ENCODE measurements around the gene PDPR. TPM values are rescaled to one million over a fixed set of nuclear protein-coding genes. Genes with fewer than 3 reads are reported as not detected.
"Not testable (repeated sequence)": the region's sequence is repeated elsewhere in the genome, so short reads cannot be mapped to it uniquely, and the experiment has no call there.

Gene PDPR
- total and polyA plus RNA-seq, 2 experiments from 2014 or later = 8.3 to 38.2 TPM

DNA sequence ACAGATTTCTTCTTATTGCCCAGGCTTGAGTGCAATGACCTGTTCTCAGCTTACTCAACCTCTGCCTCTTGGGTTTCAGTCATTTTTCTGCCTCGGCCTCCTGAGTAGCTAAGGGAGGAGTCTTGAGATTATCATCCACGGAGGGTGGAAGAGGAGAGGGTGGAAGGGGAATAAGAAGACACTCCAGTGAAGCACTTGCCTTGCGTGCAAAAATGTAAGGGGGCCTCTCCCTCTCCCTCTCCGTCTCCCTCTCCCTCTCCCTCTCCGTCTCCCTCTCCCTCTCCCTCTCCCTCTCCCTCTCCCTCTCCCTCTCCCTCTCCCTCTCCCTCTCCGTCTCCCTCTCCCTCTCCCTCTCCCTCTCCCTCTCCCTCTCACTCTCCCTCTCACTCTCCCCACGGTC is 89.4 kb downstream of the PDPR start:
- H3K9me2 ChIP-seq (ENCODE audit: insufficient read depth); H3K27ac ChIP-seq (ENCODE audit: low read depth); H3K36me3 ChIP-seq (ENCODE audit: insufficient read depth); H3K4me3 Mint-ChIP-seq; H3K9me3 Mint-ChIP-seq; H2AFZ ChIP-seq; H3K4me2 ChIP-seq; ATAC-seq; DNase-seq (ENCODE audit: low spot score); H3K27me3 ChIP-seq (ENCODE audit: insufficient read depth); H3K4me3 ChIP-seq; H3F3A ChIP-seq (replicated peaks; ENCODE audit: low read depth); H3K27me3 Mint-ChIP-seq (ENCODE audit: insufficient read depth, low read depth, poor library complexity); H3K27ac Mint-ChIP-seq; H4K20me1 ChIP-seq (replicated peaks; ENCODE audit: insufficient read depth); H3K4me1 Mint-ChIP-seq; H3K4me1 ChIP-seq (ENCODE audit: insufficient read depth); H3K79me2 ChIP-seq (replicated peaks; ENCODE audit: insufficient read depth): not testable (repeated sequence)
- peaks cover 27% of the 10 kb centered on the region for H3K36me3 Mint-ChIP-seq (ENCODE audit: low read depth)

- not testable (repeated sequence) for H3K9me3 Mint-ChIP-seq; H3K27ac Mint-ChIP-seq; H3K27ac ChIP-seq (ENCODE audit: low read depth); H2AFZ ChIP-seq; H3F3A ChIP-seq (replicated peaks; ENCODE audit: low read depth); H3K27me3 ChIP-seq (ENCODE audit: insufficient read depth); ATAC-seq; H4K20me1 ChIP-seq (replicated peaks; ENCODE audit: insufficient read depth); H3K4me3 ChIP-seq; H3K4me1 Mint-ChIP-seq; DNase-seq (ENCODE audit: low spot score); H3K27me3 Mint-ChIP-seq (ENCODE audit: insufficient read depth, low read depth, poor library complexity); H3K4me3 Mint-ChIP-seq; H3K36me3 ChIP-seq (ENCODE audit: insufficient read depth); H3K9me2 ChIP-seq (ENCODE audit: insufficient read depth); H3K79me2 ChIP-seq (replicated peaks; ENCODE audit: insufficient read depth); H3K4me2 ChIP-seq; H3K4me1 ChIP-seq (ENCODE audit: insufficient read depth)
- peaks cover 27% of the 10 kb centered on the region for H3K36me3 Mint-ChIP-seq (ENCODE audit: low read depth)
Observed at GRCh38 chr16:70204010-70204409, 89.9 kb downstream of the PDPR start.

- not testable (repeated sequence) for ATAC-seq; H4K20me1 ChIP-seq (replicated peaks; ENCODE audit: insufficient read depth); H3K4me2 ChIP-seq; H3F3A ChIP-seq (replicated peaks; ENCODE audit: low read depth); H3K9me3 Mint-ChIP-seq; H3K27me3 Mint-ChIP-seq (ENCODE audit: insufficient read depth, low read depth, poor library complexity); H3K4me3 ChIP-seq; H3K4me1 Mint-ChIP-seq; H3K4me1 ChIP-seq (ENCODE audit: insufficient read depth); H2AFZ ChIP-seq; H3K27ac Mint-ChIP-seq; H3K79me2 ChIP-seq (replicated peaks; ENCODE audit: insufficient read depth); H3K36me3 ChIP-seq (ENCODE audit: insufficient read depth); H3K9me2 ChIP-seq (ENCODE audit: insufficient read depth); H3K27ac ChIP-seq (ENCODE audit: low read depth); DNase-seq (ENCODE audit: low spot score); H3K27me3 ChIP-seq (ENCODE audit: insufficient read depth); H3K4me3 Mint-ChIP-seq
- peaks cover 31% of the 10 kb centered on the region for H3K36me3 Mint-ChIP-seq (ENCODE audit: low read depth)
Observed at GRCh38 chr16:70204668-70205405, 90.7 kb downstream of the PDPR start.

GRCh38 chr16:70206382-70206781 is 92.2 kb downstream of the PDPR start:
- not testable (repeated sequence) for H3K27ac Mint-ChIP-seq; DNase-seq (ENCODE audit: low spot score); ATAC-seq; H3K4me3 Mint-ChIP-seq; H3K4me1 ChIP-seq (ENCODE audit: insufficient read depth); H3K9me2 ChIP-seq (ENCODE audit: insufficient read depth); H3K79me2 ChIP-seq (replicated peaks; ENCODE audit: insufficient read depth); H4K20me1 ChIP-seq (replicated peaks; ENCODE audit: insufficient read depth); H3K4me2 ChIP-seq; H3F3A ChIP-seq (replicated peaks; ENCODE audit: low read depth); H3K27me3 ChIP-seq (ENCODE audit: insufficient read depth); H2AFZ ChIP-seq; H3K4me3 ChIP-seq; H3K27ac ChIP-seq (ENCODE audit: low read depth); H3K4me1 Mint-ChIP-seq; H3K27me3 Mint-ChIP-seq (ENCODE audit: insufficient read depth, low read depth, poor library complexity); H3K9me3 Mint-ChIP-seq; H3K36me3 ChIP-seq (ENCODE audit: insufficient read depth)
- peaks cover 39% of the 10 kb centered on the region for H3K36me3 Mint-ChIP-seq (ENCODE audit: low read depth)

Small RNAs within 50 kb of the gene (small RNA-seq; reads per million reads assigned to genes)
- not detected for gene AC009060.2 (ENCODE audit: low replicate concordance)

Other genes with a start within 250 kb of the PDPR start
- gene CLEC18A, start 163.0 kb upstream of the PDPR start, total RNA-seq (2014; rRNA removed; shearing (Covaris generic)) = 0.16 and 0.90 TPM in 2 replicates
- 0.13 and 0.23 TPM in 2 replicates for gene CLEC18A, start 163.0 kb upstream of the PDPR start, polyA plus RNA-seq (2016; fragmentation: Nextera tagmentation; extraction: Ambion mirVana)
- not detected in 2 replicates for gene CLEC18C, start 59.5 kb downstream of the PDPR start, total RNA-seq (2014; rRNA removed; shearing (Covaris generic))
- 0.06 and 0.16 TPM in 2 replicates for gene CLEC18C, start 59.5 kb downstream of the PDPR start, polyA plus RNA-seq (2016; fragmentation: Nextera tagmentation; extraction: Ambion mirVana)
- 27.8 and 28.2 TPM in 2 replicates for gene EXOSC6, start 137.6 kb downstream of the PDPR start, total RNA-seq (2014; rRNA removed; shearing (Covaris generic))
- gene EXOSC6, start 137.6 kb downstream of the PDPR start, polyA plus RNA-seq (2016; fragmentation: Nextera tagmentation; extraction: Ambion mirVana) = 13.7 and 14.4 TPM in 2 replicates
- gene AARS1, start 175.2 kb downstream of the PDPR start, total RNA-seq (2014; rRNA removed; shearing (Covaris generic)) = 263 and 292 TPM in 2 replicates
- 97.5 and 105 TPM in 2 replicates for gene AARS1, start 175.2 kb downstream of the PDPR start, polyA plus RNA-seq (2016; fragmentation: Nextera tagmentation; extraction: Ambion mirVana)
- gene DDX19B, start 184.9 kb downstream of the PDPR start, total RNA-seq (2014; rRNA removed; shearing (Covaris generic)) = 45.8 and 55.2 TPM in 2 replicates
- 38.8 and 42.2 TPM in 2 replicates for gene DDX19B, start 184.9 kb downstream of the PDPR start, polyA plus RNA-seq (2016; fragmentation: Nextera tagmentation; extraction: Ambion mirVana)
- 58.0 and 67.3 TPM in 2 replicates for gene DDX19A, start 232.6 kb downstream of the PDPR start, total RNA-seq (2014; rRNA removed; shearing (Covaris generic))
- 22.2 and 24.1 TPM in 2 replicates for gene DDX19A, start 232.6 kb downstream of the PDPR start, polyA plus RNA-seq (2016; fragmentation: Nextera tagmentation; extraction: Ambion mirVana)